Hepatocyte (in vitro differentiated cells): ENCODE data around the gene FAXDC2. TPM values are rescaled to one million over a fixed set of nuclear protein-coding genes. Genes with fewer than 3 reads are reported as not detected.
A peak's percentile ranks its signal among the peaks of the same experiment; 100 is the strongest.

ENCODE experiments used
- DNase-seq: peaks from one replicate; pipeline ENCODE4 v3.0.0-alpha.2; 2016; ENCODE audit warnings: low spot score
- H2AFZ ChIP-seq: fragments of 200-600 bp; sonication (generic); 2 replicates; pipeline ENCODE4 v1.6.0; 2016; ENCODE audit warnings: antibody characterized with exemption, mild to moderate bottlenecking
- H3K27ac ChIP-seq: fragments of 200-600 bp; sonication (generic); 2 replicates; pipeline ENCODE4 v1.5.1; 2016; ENCODE audit warnings: mild to moderate bottlenecking
- H3K27me3 ChIP-seq: fragments of 200-600 bp; sonication (generic); 2 replicates; pipeline ENCODE4 v1.6.1; 2016
- H3K36me3 ChIP-seq: fragments of 200-600 bp; sonication (generic); replicated peaks from 2 replicates; pipeline ENCODE4 v1.5.1; 2016; ENCODE audit warnings: low read depth; ENCODE audit not compliant: insufficient read depth
- H3K4me1 ChIP-seq: fragments of 200-600 bp; sonication (generic); 2 replicates; pipeline ENCODE4 v1.5.1; 2016; ENCODE audit warnings: mild to moderate bottlenecking, moderate library complexity; ENCODE audit not compliant: insufficient read depth
- H3K4me2 ChIP-seq: fragments of 200-600 bp; sonication (generic); 2 replicates; pipeline ENCODE4 v1.6.0; 2016
- H3K4me3 ChIP-seq: fragments of 200-600 bp; sonication (generic); 2 replicates; pipeline ENCODE4 v1.5.1; 2016; ENCODE audit warnings: mild to moderate bottlenecking
- H3K79me2 ChIP-seq: fragments of 200-600 bp; sonication (generic); 2 replicates; pipeline ENCODE4 v1.6.0; 2017; ENCODE audit warnings: mild to moderate bottlenecking
- H3K9me2 ChIP-seq: fragments of 200-600 bp; sonication (generic); replicated peaks from 2 replicates; pipeline ENCODE4 v1.6.0; 2017; ENCODE audit warnings: mild to moderate bottlenecking; ENCODE audit not compliant: insufficient read depth
- H3K9me3 ChIP-seq: fragments of 200-600 bp; sonication (generic); 2 replicates; pipeline ENCODE4 v1.5.1; 2016; ENCODE audit warnings: low read depth, mild to moderate bottlenecking
- H4K20me1 ChIP-seq: fragments of 200-600 bp; sonication (generic); 2 replicates; pipeline ENCODE4 v1.6.0; 2016; ENCODE audit warnings: mild to moderate bottlenecking; ENCODE audit not compliant: insufficient read depth, poor library complexity, severe bottlenecking
- CTCF ChIP-seq: fragments of 200-600 bp; sonication (generic); IDR thresholded peaks from 2 replicates; pipeline ENCODE4 v1.5.1; 2016; ENCODE audit warnings: antibody characterized with exemption, mild to moderate bottlenecking; ENCODE audit not compliant: poor library complexity
- EZH2 ChIP-seq: fragments of 200-600 bp; sonication (generic); IDR thresholded peaks from 2 replicates; pipeline ENCODE4 v1.6.1; 2016; ENCODE audit warnings: antibody characterized with exemption, mild to moderate bottlenecking, borderline replicate concordance
- EZH2phosphoT487 ChIP-seq: fragments of 200-600 bp; sonication (generic); IDR thresholded peaks from one replicate; pipeline ENCODE4 v1.6.1; 2018; ENCODE audit warnings: antibody characterized with exemption, mild to moderate bottlenecking, low read depth, moderate library complexity; ENCODE audit not compliant: unreplicated experiment, severe bottlenecking
- WGBS: methylation state at CpG from one replicate; pipeline ENCODE4 v1.1.6; 2016; ENCODE audit warnings: low lambda C conversion rate; ENCODE audit errors: missing lambda C conversion rate; 5-methylcytosine and 5-hydroxymethylcytosine counted together
- polyA plus RNA-seq: library from polyadenylated mRNA; unstranded; fragments of >200 nt; fragmentation: Nextera tagmentation; extraction: Ambion mirVana; gene quantifications from 2 replicates; pipeline ENCODE4 v1.2.1, GENCODE V29; 2016
- total RNA-seq: library from RNA; depleted of rRNA; stranded (reverse); fragments of >200 nt; gene quantifications from 2 replicates; pipeline ENCODE4 v1.2.3, GENCODE V29; 2014

Gene FAXDC2, protein sequence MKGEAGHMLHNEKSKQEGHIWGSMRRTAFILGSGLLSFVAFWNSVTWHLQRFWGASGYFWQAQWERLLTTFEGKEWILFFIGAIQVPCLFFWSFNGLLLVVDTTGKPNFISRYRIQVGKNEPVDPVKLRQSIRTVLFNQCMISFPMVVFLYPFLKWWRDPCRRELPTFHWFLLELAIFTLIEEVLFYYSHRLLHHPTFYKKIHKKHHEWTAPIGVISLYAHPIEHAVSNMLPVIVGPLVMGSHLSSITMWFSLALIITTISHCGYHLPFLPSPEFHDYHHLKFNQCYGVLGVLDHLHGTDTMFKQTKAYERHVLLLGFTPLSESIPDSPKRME
- 23.1 and 29.3 TPM in 2 replicates for total RNA-seq
- 27.7 and 28.5 TPM in 2 replicates for polyA plus RNA-seq

- TF ChIP-seq EZH2phosphoT487, result no peak
- no peak for TF ChIP-seq CTCF
- TF ChIP-seq EZH2, result no peak
- DNase-seq, result peak; percentile 79
- 8% methylated on average over 11 of the region's 11 CpGs for WGBS
- H3K27ac ChIP-seq, result peak within 1 kb of the TSS; percentile 66
- H2AFZ ChIP-seq, result peak within 1 kb of the TSS; percentile 32
- H3K9me2 ChIP-seq, result no peaks in the 10 kb centered on the region
- H3K4me1 ChIP-seq, result peaks cover 11% of the 10 kb centered on the region
- H4K20me1 ChIP-seq, result no peaks in the 10 kb centered on the region
- H3K27me3 ChIP-seq, result no peaks in the 10 kb centered on the region
- H3K79me2 ChIP-seq, result peaks cover 7% of the 10 kb centered on the region
- H3K4me2 ChIP-seq, result peak within 1 kb of the TSS; percentile 81
- peak within 1 kb of the TSS; percentile 11 for H3K4me3 ChIP-seq
- H3K9me3 ChIP-seq, result no peaks in the 10 kb centered on the region
- no peaks in the 10 kb centered on the region for H3K36me3 ChIP-seq
Observed at GRCh38 chr5:154850255-154851062, at the start of gene FAXDC2. TSS of gene FAXDC2 (minus strand) at chr5:154850603. CDS start at chr5:154838178, 12,425 bp downstream.

DNA sequence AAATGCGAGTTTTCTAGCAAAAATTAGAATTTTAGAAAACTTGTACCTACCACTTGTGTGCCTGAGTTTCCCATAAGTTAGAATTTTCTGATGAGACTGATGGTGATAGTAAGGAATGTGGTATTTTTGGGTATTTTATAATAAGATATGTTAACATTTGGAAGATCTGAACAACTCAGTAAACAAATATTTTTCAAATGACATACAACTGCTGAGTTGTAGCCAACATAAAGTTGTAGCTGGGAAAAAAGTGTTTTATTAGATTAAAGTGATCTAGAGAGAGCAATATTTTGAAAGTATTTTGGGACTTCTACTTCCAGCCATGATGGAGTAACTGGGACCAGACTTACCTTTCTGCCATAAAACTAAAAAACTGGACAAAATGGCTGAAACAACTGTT is 49.7 kb upstream of the FAXDC2 start:
- Histone ChIP-seq H3K4me3 (no peak overlapping the region), H4K20me1 (no peaks in the 10 kb centered on the region), H3K9me3 (no peaks in the 10 kb centered on the region), H3K79me2 (no peaks in the 10 kb centered on the region), H3K4me2 (no peak overlapping the region), H3K4me1 (no peaks in the 10 kb centered on the region), H2AFZ (no peak overlapping the region), H3K36me3 (no peaks in the 10 kb centered on the region), H3K9me2 (no peaks in the 10 kb centered on the region), H3K27me3 (no peaks in the 10 kb centered on the region), H3K27ac (no peak overlapping the region)
- TF ChIP-seq CTCF, result no peak
- DNase-seq, result no peak
- 90% methylated on average over 1 of the region's 1 CpG for WGBS

GRCh38 chr5:154899151-154899816 is 48.9 kb upstream of the FAXDC2 start:
- H3K36me3 ChIP-seq, result no peaks in the 10 kb centered on the region

More at GRCh38 chr5:154899151-154899816, 48.9 kb upstream of the FAXDC2 start:
- Histone ChIP-seq H3K27me3 (no peaks in the 10 kb centered on the region), H3K9me3 (no peaks in the 10 kb centered on the region), H4K20me1 (no peaks in the 10 kb centered on the region), H3K4me2 (no peak overlapping the region), H3K4me1 (no peaks in the 10 kb centered on the region), H3K79me2 (no peaks in the 10 kb centered on the region), H3K27ac (no peak overlapping the region), H3K4me3 (no peak overlapping the region), H3K9me2 (no peaks in the 10 kb centered on the region), H2AFZ (no peak overlapping the region)
- TF ChIP-seq EZH2, result no peak
- TF ChIP-seq CTCF, result no peak
- no peak for TF ChIP-seq EZH2phosphoT487
- 87% methylated on average over 9 of the region's 9 CpGs for WGBS
- no peak for DNase-seq
